IMR-90 (cell line): ENCODE results near the gene MOV10L1. TPM values are rescaled to one million over a fixed set of nuclear protein-coding genes. Genes with fewer than 3 reads are reported as not detected.

Experiments
- ATAC-seq: fragments of 200-7000 bp; cut with Tn5 transposase; 2 replicates; pipeline ENCODE4 v1.9.1; 2020; ENCODE audit warnings: low read depth, mild to moderate bottlenecking, moderate library complexity
- BruUV-seq: library from RNA; stranded (reverse); fragments of 400-500 nt; replicated peaks from 2 replicates; lab custom pipeline; 2021; lab: Mats Ljungman, UMichigan
- CTCF ChIA-PET: fragments of 300-600 bp; formaldehyde crosslinking; extraction: SDS; loops from one replicate; lab custom pipeline; 2021; ENCODE audit warnings: antibody characterized with exemption; lab: Yijun Ruan, JAX
- POLR2A ChIA-PET: fragments of 300-600 bp; sonication (Branson Sonifier 250); formaldehyde crosslinking; loops from one replicate; lab custom pipeline; 2022; ENCODE audit warnings: antibody characterized with exemption; ENCODE audit not compliant: unreplicated experiment; lab: Charles Lee
- DNase-seq: peaks from one replicate; pipeline ENCODE4 v3.0.0; 2013
- H2AFZ ChIP-seq: replicated peaks from 2 replicates; pipeline ENCODE3; 2013; ENCODE audit warnings: low read length, mild to moderate bottlenecking; ENCODE audit not compliant: poor library complexity
- H2AK5ac ChIP-seq: 2 replicates; pipeline ENCODE4 v1.6.1; 2013; ENCODE audit warnings: low read depth, low read length, inconsistent platforms
- H2AK9ac ChIP-seq: replicated peaks from 2 replicates; pipeline ENCODE3; 2013; ENCODE audit warnings: mild to moderate bottlenecking, low read depth, low read length, moderate library complexity; ENCODE audit not compliant: poor library complexity
- H2BK120ac ChIP-seq: 2 replicates; pipeline ENCODE4 v1.6.1; 2013; ENCODE audit warnings: low read depth, low read length, inconsistent platforms
- H2BK15ac ChIP-seq: 3 replicates; pipeline ENCODE4 v1.6.1; 2013; ENCODE audit warnings: low read depth, low read length, inconsistent platforms
- H2BK20ac ChIP-seq: 2 replicates; pipeline ENCODE4 v1.6.1; 2013; ENCODE audit warnings: low read depth, mild to moderate bottlenecking, inconsistent platforms, low read length, moderate library complexity
- H2BK5ac ChIP-seq: 2 replicates; pipeline ENCODE4 v1.6.1; 2013; ENCODE audit warnings: mild to moderate bottlenecking, low read depth, low read length, inconsistent platforms; ENCODE audit not compliant: poor library complexity, severe bottlenecking
- H3K14ac ChIP-seq: replicated peaks from 2 replicates; pipeline ENCODE4 v1.6.1; 2013; ENCODE audit warnings: low read depth, low read length, inconsistent platforms
- H3K18ac ChIP-seq: 2 replicates; pipeline ENCODE4 v1.6.1; 2013; ENCODE audit warnings: low read depth, low read length, control low read depth
- H3K23ac ChIP-seq: 2 replicates; pipeline ENCODE4 v1.6.1; 2013; ENCODE audit warnings: low read depth, low read length, inconsistent platforms
- H3K27ac ChIP-seq: 2 replicates; pipeline ENCODE4 v1.5.1; 2013; ENCODE audit warnings: mild to moderate bottlenecking, control low read depth, low read length; ENCODE audit not compliant: insufficient read depth
- H3K27me3 ChIP-seq: 2 replicates; pipeline ENCODE4 v1.6.1; 2013; ENCODE audit warnings: low read length; ENCODE audit not compliant: control insufficient read depth, insufficient read depth
- H3K36me3 ChIP-seq: 2 replicates; pipeline ENCODE4 v1.6.1; 2013; ENCODE audit warnings: low read length, mixed read lengths; ENCODE audit not compliant: control insufficient read depth, insufficient read depth
- H3K4ac ChIP-seq: 2 replicates; pipeline ENCODE4 v1.6.1; 2013; ENCODE audit warnings: low read depth, low read length, inconsistent platforms
- H3K4me1 ChIP-seq: 2 replicates; pipeline ENCODE4 v1.6.1; 2013; ENCODE audit warnings: low read length, mixed read lengths; ENCODE audit not compliant: control insufficient read depth, insufficient read depth
- H3K4me2 ChIP-seq: 2 replicates; pipeline ENCODE4 v1.6.1; 2013; ENCODE audit warnings: low read depth, mild to moderate bottlenecking, control low read depth, low read length, moderate library complexity
- H3K4me3 ChIP-seq: 2 replicates; pipeline ENCODE4 v1.5.1; 2013; ENCODE audit warnings: low read depth, mild to moderate bottlenecking, control low read depth, low read length, moderate library complexity; ENCODE audit not compliant: insufficient read depth
- H3K56ac ChIP-seq: 2 replicates; pipeline ENCODE4 v1.6.1; 2013; ENCODE audit warnings: low read length, inconsistent platforms; ENCODE audit not compliant: insufficient read depth; ENCODE audit errors: extremely low read depth
- H3K79me1 ChIP-seq, 2 experiments: 2 replicates each; pipeline ENCODE4 v1.6.1; 2013; ENCODE audit warnings: low read length in 2 of 2, inconsistent platforms in 1 of 2, low read depth in 1 of 2
- H3K9ac ChIP-seq: 2 replicates; pipeline ENCODE4 v1.6.1; 2013; ENCODE audit warnings: low read depth, low read length, control low read depth
- H3K9me1 ChIP-seq: 2 replicates; pipeline ENCODE4 v1.6.1; 2013; ENCODE audit warnings: low read length, inconsistent platforms; ENCODE audit not compliant: insufficient read depth
- H3K9me3 ChIP-seq: 2 replicates; pipeline ENCODE4 v1.6.1; 2013; ENCODE audit warnings: low read length; ENCODE audit not compliant: control insufficient read depth, insufficient read depth
- H4K20me1 ChIP-seq: 2 replicates; pipeline ENCODE4 v1.6.1; 2013; ENCODE audit warnings: low read length, inconsistent platforms; ENCODE audit not compliant: insufficient read depth
- H4K5ac ChIP-seq: 2 replicates; pipeline ENCODE4 v1.6.1; 2013; ENCODE audit warnings: mild to moderate bottlenecking, low read depth, low read length, control low read depth
- H4K8ac ChIP-seq, 2 experiments: 2 replicates each; pipeline ENCODE4 v1.6.1; 2013; ENCODE audit warnings: low read depth in 2 of 2, low read length in 2 of 2, control low read depth in 1 of 2, inconsistent platforms in 1 of 2
- H4K91ac ChIP-seq: 2 replicates; pipeline ENCODE4 v1.6.1; 2013; ENCODE audit warnings: low read depth, low read length, inconsistent platforms; ENCODE audit not compliant: insufficient read depth
- CEBPB ChIP-seq: IDR thresholded peaks from 2 replicates; pipeline ENCODE4 v1.6.1; 2012; ENCODE audit warnings: low read depth, low read length, improper control_type of control experiment
- CHD1 ChIP-seq: IDR thresholded peaks from 2 replicates; pipeline ENCODE4 v1.6.1; 2012; ENCODE audit warnings: low read depth, low read length, improper control_type of control experiment
- MAZ ChIP-seq: IDR thresholded peaks from 2 replicates; pipeline ENCODE4 v1.6.1; 2012; ENCODE audit warnings: low read depth, mild to moderate bottlenecking, low read length, improper control_type of control experiment, moderate library complexity, borderline replicate concordance
- RCOR1 ChIP-seq: IDR thresholded peaks from 2 replicates; pipeline ENCODE4 v1.6.1; 2012; ENCODE audit warnings: mild to moderate bottlenecking, low read length, improper control_type of control experiment; ENCODE audit not compliant: insufficient replicate concordance
- RFX5 ChIP-seq: IDR thresholded peaks from 2 replicates; pipeline ENCODE4 v1.8.0; 2012; ENCODE audit warnings: low read depth, mild to moderate bottlenecking, low read length, moderate library complexity
- WGBS, 2 experiments: methylation state at CpG; one replicate each; pipeline versions ENCODE4 v1.1.5 to v1.1.7; 2013; ENCODE audit warnings: missing lambda C conversion rate in 2 of 2; ENCODE audit not compliant: insufficient read length in 1 of 2; ENCODE audit errors: extremely low coverage in 2 of 2; 5-methylcytosine and 5-hydroxymethylcytosine counted together
- dilution Hi-C: fragments of 300-500 bp; cut with HindIII; formaldehyde crosslinking; loops from one replicate; pipeline ENCODE4 v1.14.3; 2018; ENCODE audit warnings: low sequenced_read_pairs; ENCODE audit not compliant: unreplicated experiment
- in situ Hi-C: fragments of 300-500 bp; cut with MboI; formaldehyde crosslinking; loops from 3 replicates; pipeline ENCODE4 v1.14.3; 2019; ENCODE audit warnings: low sequenced_read_pairs, inconsistent platforms, mixed read lengths
- intact Hi-C: fragments of 100-400 bp; cut with micrococcal nuclease; formaldehyde crosslinking; loops from 2 replicates; pipeline ENCODE4 v1.10.0; 2022
- polyA plus RNA-seq, 3 experiments: library from polyadenylated mRNA; depleted of rRNA; stranded (reverse); fragments of >200 nt; gene quantifications; 2 replicates each; pipeline ENCODE4 v1.2.3, GENCODE V29; 2012; ENCODE audit warnings: low replicate concordance in 1 of 3
- total RNA-seq: library from RNA; depleted of rRNA; stranded (reverse); fragments of >200 nt; gene quantifications from 2 replicates; pipeline ENCODE4 v1.2.3, GENCODE V29; 2012
- TF ChIP-seq, protein P1 (sequence below): fragments of 150-350 bp; IDR thresholded peaks from 2 replicates; pipeline ENCODE4 v1.6.1; 2016; ENCODE audit warnings: low read depth, mild to moderate bottlenecking, low read length, moderate library complexity, borderline replicate concordance
- TF ChIP-seq, protein P2 (sequence below): fragments of 150-350 bp; IDR thresholded peaks from 2 replicates; pipeline ENCODE4 v1.6.1; 2017; ENCODE audit warnings: mild to moderate bottlenecking, antibody characterized with exemption, low read length, low read depth

Gene MOV10L1
- total and polyA plus RNA-seq, 2 of the 4 experiments (the other 2 are of a cell fraction): 0.72 to 1.4 TPM

DNA sequence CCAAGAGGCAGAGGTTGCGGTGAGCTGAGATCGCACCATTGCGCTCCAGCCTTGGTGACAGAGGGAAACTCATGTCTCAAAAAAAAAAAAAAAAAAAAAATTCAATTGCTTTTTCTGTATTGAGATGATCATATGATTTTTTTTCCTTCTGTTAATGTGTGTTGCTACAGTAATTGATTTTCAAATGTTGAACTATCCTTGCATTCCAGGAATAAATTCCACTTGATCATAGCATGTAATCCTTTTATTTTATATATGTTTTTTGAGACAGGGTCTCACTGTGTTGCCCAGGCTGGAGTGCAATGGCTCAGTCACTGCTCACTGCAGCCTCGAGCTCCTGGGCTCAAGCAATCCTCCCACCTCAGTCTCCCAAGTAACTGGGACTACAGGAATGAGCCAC lies 33.3 kb downstream of the MOV10L1 start:
- H3K14ac ChIP-seq: no peak overlapping the region
- H3K9me1 ChIP-seq: peaks cover 5% of the 10 kb centered on the region
- ChIA-PET POLR2A (no interaction called here), CTCF (interaction anchor here (0.8 kb wide), 1 partner anchor 16 kb away, joined by 3 read pairs; no protein-coding TSS in a partner anchor)
- no CpG with 5 or more reads among the region's 4 CpGs for WGBS, 2 experiments
- no peak overlapping the region for H3K18ac ChIP-seq
- no peak for TF ChIP-seq CEBPB
- TF ChIP-seq, protein P1, sequence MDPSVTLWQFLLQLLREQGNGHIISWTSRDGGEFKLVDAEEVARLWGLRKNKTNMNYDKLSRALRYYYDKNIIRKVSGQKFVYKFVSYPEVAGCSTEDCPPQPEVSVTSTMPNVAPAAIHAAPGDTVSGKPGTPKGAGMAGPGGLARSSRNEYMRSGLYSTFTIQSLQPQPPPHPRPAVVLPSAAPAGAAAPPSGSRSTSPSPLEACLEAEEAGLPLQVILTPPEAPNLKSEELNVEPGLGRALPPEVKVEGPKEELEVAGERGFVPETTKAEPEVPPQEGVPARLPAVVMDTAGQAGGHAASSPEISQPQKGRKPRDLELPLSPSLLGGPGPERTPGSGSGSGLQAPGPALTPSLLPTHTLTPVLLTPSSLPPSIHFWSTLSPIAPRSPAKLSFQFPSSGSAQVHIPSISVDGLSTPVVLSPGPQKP: no peak
- TF ChIP-seq RCOR1: no peak
- TF ChIP-seq, protein P2, sequence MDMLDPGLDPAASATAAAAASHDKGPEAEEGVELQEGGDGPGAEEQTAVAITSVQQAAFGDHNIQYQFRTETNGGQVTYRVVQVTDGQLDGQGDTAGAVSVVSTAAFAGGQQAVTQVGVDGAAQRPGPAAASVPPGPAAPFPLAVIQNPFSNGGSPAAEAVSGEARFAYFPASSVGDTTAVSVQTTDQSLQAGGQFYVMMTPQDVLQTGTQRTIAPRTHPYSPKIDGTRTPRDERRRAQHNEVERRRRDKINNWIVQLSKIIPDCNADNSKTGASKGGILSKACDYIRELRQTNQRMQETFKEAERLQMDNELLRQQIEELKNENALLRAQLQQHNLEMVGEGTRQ: no peak
- TF ChIP-seq RFX5: no peak
- TF ChIP-seq CHD1: no peak
- no peak for TF ChIP-seq MAZ
- H3K4me2 ChIP-seq: no peak overlapping the region
- H3K27ac ChIP-seq: no peak overlapping the region
- dilution Hi-C loops: no loop called here
- no peak overlapping the region for H2BK20ac ChIP-seq
- no peak overlapping the region for H3K23ac ChIP-seq
- no peak overlapping the region for H2BK15ac ChIP-seq
- no peak overlapping the region for H3K9ac ChIP-seq
- no peak overlapping the region for H4K5ac ChIP-seq
- DNase-seq (no peak), ATAC-seq (no peak)
- in situ Hi-C loops: no loop called here
- no peak overlapping the region for H2BK5ac ChIP-seq
- no peak overlapping the region for H4K91ac ChIP-seq
- H2AK5ac ChIP-seq: no peak overlapping the region
- peaks cover 11% of the 10 kb centered on the region for H3K4me1 ChIP-seq
- H4K20me1 ChIP-seq: no peaks in the 10 kb centered on the region
- no peak overlapping the region for H2AFZ ChIP-seq
- peaks cover 6% of the 10 kb centered on the region for H3K9me3 ChIP-seq
- intact Hi-C loops: no loop called here
- H3K27me3 ChIP-seq: no peaks in the 10 kb centered on the region
- no peak overlapping the region for H2BK120ac ChIP-seq
- H3K4me3 ChIP-seq: no peak overlapping the region
- no peak overlapping the region for H3K56ac ChIP-seq
- H3K4ac ChIP-seq: no peak overlapping the region
- no TSS peak for BruUV-seq
- H3K36me3 ChIP-seq: peaks cover 21% of the 10 kb centered on the region
- H4K8ac ChIP-seq: no peak overlapping the region
- no peak overlapping the region for H2AK9ac ChIP-seq
- H3K79me1 ChIP-seq: 0 out of 4 replicates have a peak, but pooled peaks cover 0 to 2% of the 10 kb centered on the region in 2 experiments
